HepG2 (cell line): ENCODE measurements around the gene POU2F1. TPM values are rescaled to one million over a fixed set of nuclear protein-coding genes. Genes with fewer than 3 reads are reported as not detected.

Source experiments
- ATF1 ChIP-seq: IDR thresholded peaks from 2 replicates; pipeline ENCODE4 v1.6.1; 2016; ENCODE audit warnings: mild to moderate bottlenecking, control low read depth
- ATF7-NPFF ChIP-seq: sonication (generic); formaldehyde crosslinking; IDR thresholded peaks from 2 replicates; pipeline ENCODE4 v1.8.1; 2023; ENCODE audit warnings: mild to moderate bottlenecking, low read depth, missing genetic modification reagents, moderate library complexity
- CCAR2 ChIP-seq: fragments of 200-400 bp; formaldehyde crosslinking; optimal IDR thresholded peaks from 2 replicates; pipeline ENCODE3; 2018; ENCODE audit warnings: low read depth, mild to moderate bottlenecking, low read length, moderate library complexity
- EEA1 ChIP-seq: sonication (generic); formaldehyde crosslinking; IDR thresholded peaks from 2 replicates; pipeline ENCODE4 v1.5.1; 2020; ENCODE audit warnings: mild to moderate bottlenecking, missing genetic modification reagents, borderline replicate concordance
- ELF3 ChIP-seq: IDR thresholded peaks from 2 replicates; pipeline ENCODE4 v1.6.1; 2016; ENCODE audit warnings: missing genetic modification reagents, missing compliant biosample characterization
- ERF ChIP-seq: IDR thresholded peaks from 2 replicates; pipeline ENCODE4 v1.6.1; 2018; ENCODE audit warnings: missing biosample characterization, missing genetic modification reagents
- FLYWCH1 ChIP-seq: sonication (generic); formaldehyde crosslinking; IDR thresholded peaks from 2 replicates; pipeline ENCODE4 v1.8.1; 2023; ENCODE audit warnings: mild to moderate bottlenecking, missing genetic modification reagents
- HNRNPK ChIP-seq: fragments of 200-400 bp; formaldehyde crosslinking; IDR thresholded peaks from 2 replicates; pipeline ENCODE4 v1.6.1; 2018; ENCODE audit warnings: low read length, low read depth, moderate library complexity, mild to moderate bottlenecking; ENCODE audit not compliant: poor library complexity, severe bottlenecking
- MTA1 ChIP-seq: sonication (generic); formaldehyde crosslinking; IDR thresholded peaks from 2 replicates; pipeline ENCODE4 v1.4.0; 2020; ENCODE audit warnings: missing genetic modification reagents, mild to moderate bottlenecking, borderline replicate concordance
- MTF2 ChIP-seq: sonication (generic); formaldehyde crosslinking; IDR thresholded peaks from 2 replicates; pipeline ENCODE4 v1.5.0; 2020; ENCODE audit warnings: missing genetic modification reagents, borderline replicate concordance
- NR1H2 ChIP-seq: sonication (generic); formaldehyde crosslinking; IDR thresholded peaks from 2 replicates; pipeline ENCODE4 v1.8.1; 2022; ENCODE audit warnings: low read depth, missing genetic modification reagents, borderline replicate concordance
- SOX13 ChIP-seq, 3 experiments: fragments of 450-650 bp in 1 of 3; sonication (generic) in 1 of 3; formaldehyde crosslinking in 1 of 3; IDR thresholded peaks in 2 of 3; conservative IDR thresholded peaks in 1 of 3; 2 replicates each; pipeline versions ENCODE4 v1.5.0 to v1.6.1; 2016 to 2020; ENCODE audit warnings: antibody characterized with exemption in 1 of 3, mild to moderate bottlenecking in 1 of 3, missing compliant biosample characterization in 1 of 3, missing genetic modification reagents in 1 of 3, moderate library complexity in 1 of 3
- ZC3H13 ChIP-seq: sonication (generic); formaldehyde crosslinking; IDR thresholded peaks from 2 replicates; pipeline ENCODE4 v1.8.1; 2023; ENCODE audit warnings: mild to moderate bottlenecking, missing genetic modification reagents, moderate library complexity
- ZFP36L1 ChIP-seq: sonication (generic); formaldehyde crosslinking; IDR thresholded peaks from 2 replicates; pipeline ENCODE4 v1.8.0; 2022; ENCODE audit warnings: mild to moderate bottlenecking, missing genetic modification reagents, moderate library complexity
- ZNF124 ChIP-seq: sonication (generic); formaldehyde crosslinking; IDR thresholded peaks from 2 replicates; pipeline ENCODE4 v1.4.0; 2020; ENCODE audit warnings: missing genetic modification reagents
- ZNF224 ChIP-seq: sonication (generic); formaldehyde crosslinking; IDR thresholded peaks from 2 replicates; pipeline ENCODE4 v1.5.0; 2020; ENCODE audit warnings: mild to moderate bottlenecking, missing genetic modification reagents
- polyA plus RNA-seq, 8 experiments: library from polyadenylated mRNA; depleted of rRNA in 3 of 8; stranded (reverse) in 7 of 8; unstranded in 1 of 8; fragments of >200 nt; fragmentation: Illumina TruSeq in 4 of 8; extraction: Trizol in 4 of 8; gene quantifications; 2 replicates each; pipeline versions ENCODE4 v1.2.1 to v1.2.3, GENCODE V29; 2011 to 2016; ENCODE audit warnings: low read depth in 4 of 8, missing spikeins in 1 of 8, mixed read lengths in 1 of 8; ENCODE audit not compliant: insufficient read depth in 1 of 8
- total RNA-seq, 5 experiments: library from RNA; depleted of rRNA; stranded (reverse); fragments of >200 nt; fragmentation: Illumina TruSeq; extraction: Trizol; gene quantifications; 2 replicates each; pipeline ENCODE4 v1.2.3, GENCODE V29; 2016; ENCODE audit warnings: low read depth in 1 of 5
- TF ChIP-seq, protein P1 (sequence below): sonication (generic); formaldehyde crosslinking; IDR thresholded peaks from 2 replicates; pipeline ENCODE4 v1.4.0; 2020; ENCODE audit warnings: missing genetic modification reagents
- TF ChIP-seq, protein P2 (sequence below): sonication (generic); formaldehyde crosslinking; IDR thresholded peaks from 2 replicates; pipeline ENCODE4 v1.4.0; 2020; ENCODE audit warnings: missing genetic modification reagents; ENCODE audit errors: not compliant biosample characterization
- TF ChIP-seq, protein P3 (sequence below): sonication (generic); formaldehyde crosslinking; IDR thresholded peaks from 2 replicates; pipeline ENCODE4 v1.4.0; 2020; ENCODE audit warnings: missing genetic modification reagents
- TF ChIP-seq, protein P4 (sequence below): sonication (generic); formaldehyde crosslinking; IDR thresholded peaks from 2 replicates; pipeline ENCODE4 v1.4.0; 2020; ENCODE audit warnings: missing genetic modification reagents

Gene POU2F1
- total and polyA plus RNA-seq, 2 of the 13 experiments (the other 11 are each of a cell fraction or from before 2014, with no cell fraction given) = 10.2 to 13.0 TPM

DNA sequence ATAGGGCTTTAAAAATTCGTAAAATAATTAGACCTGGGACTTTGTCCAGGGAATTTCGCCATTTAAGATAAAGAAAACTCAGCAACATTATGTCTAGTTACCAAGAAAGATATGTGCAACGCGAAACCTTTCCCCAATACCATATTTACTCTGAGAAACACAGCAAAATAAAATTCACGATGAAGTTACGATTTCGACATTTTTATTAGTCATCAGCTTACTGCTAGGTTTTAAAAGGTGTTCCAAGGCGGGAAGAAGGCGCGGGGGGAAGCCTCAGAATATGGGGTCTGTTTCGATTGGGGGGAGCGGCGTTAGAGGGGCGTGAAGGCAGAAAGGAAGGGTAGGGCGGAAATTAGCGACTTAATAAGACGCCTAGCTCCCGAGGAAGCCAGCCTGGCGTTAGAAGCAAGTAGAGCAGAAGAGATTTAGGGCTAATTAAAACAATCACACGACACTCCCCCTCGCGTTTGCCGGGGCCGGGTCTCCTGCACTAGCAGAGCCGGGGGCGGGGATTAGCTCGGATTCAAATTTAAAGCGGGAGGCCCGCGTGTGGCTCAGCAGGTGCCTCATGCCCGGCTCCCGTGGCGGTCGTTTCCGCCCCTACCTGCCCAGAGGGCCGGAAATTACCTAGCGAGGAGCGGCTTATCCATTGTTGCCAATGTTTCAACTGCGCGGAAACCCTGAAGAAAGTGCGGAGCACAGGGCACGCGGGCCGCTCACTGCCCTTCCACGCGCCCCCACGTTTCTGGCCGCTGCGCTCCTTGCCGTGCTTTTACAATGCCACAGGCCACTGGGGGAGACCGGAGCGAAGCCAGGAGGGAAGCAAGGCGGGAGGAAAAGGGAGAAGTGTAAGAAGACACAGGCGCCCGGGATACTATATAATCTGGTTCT, 795 bp upstream of the POU2F1 start (continued):
- TF ChIP-seq, protein P1, sequence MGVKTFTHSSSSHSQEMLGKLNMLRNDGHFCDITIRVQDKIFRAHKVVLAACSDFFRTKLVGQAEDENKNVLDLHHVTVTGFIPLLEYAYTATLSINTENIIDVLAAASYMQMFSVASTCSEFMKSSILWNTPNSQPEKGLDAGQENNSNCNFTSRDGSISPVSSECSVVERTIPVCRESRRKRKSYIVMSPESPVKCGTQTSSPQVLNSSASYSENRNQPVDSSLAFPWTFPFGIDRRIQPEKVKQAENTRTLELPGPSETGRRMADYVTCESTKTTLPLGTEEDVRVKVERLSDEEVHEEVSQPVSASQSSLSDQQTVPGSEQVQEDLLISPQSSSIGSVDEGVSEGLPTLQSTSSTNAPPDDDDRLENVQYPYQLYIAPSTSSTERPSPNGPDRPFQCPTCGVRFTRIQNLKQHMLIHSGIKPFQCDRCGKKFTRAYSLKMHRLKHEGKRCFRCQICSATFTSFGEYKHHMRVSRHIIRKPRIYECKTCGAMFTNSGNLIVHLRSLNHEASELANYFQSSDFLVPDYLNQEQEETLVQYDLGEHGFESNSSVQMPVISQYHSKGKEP (CRISPR knock-in tag) = no peak
- TF ChIP-seq ZFP36L1 (peak; percentile 93), ELF3 (CRISPR knock-in tag) (peak; percentile 35), MTA1 (CRISPR knock-in tag) (peak; percentile 65; the same call in 1 of the 2 replicates), ZC3H13 (peak; percentile 97), ATF1 (CRISPR knock-in tag) (no peak), ERF (CRISPR knock-in tag) (0 out of 2 replicates have a peak, but pooled peaks have one; percentile 40), MTF2 (CRISPR knock-in tag) (no peak), SOX13 (IDR thresholded peaks at IDR 0.05) (no peak), SOX13 (CRISPR knock-in tag; conservative IDR thresholded peaks at IDR 0.05 in 1 of 2, IDR thresholded peaks at IDR 0.05 in 1 of 2) (0 out of 4 replicates have a peak, but pooled peaks of 1 of the 2 experiments have one; percentile 20), HNRNPK (no peak), ZNF224 (CRISPR knock-in tag) (peak; percentile 82; the same call in 1 of the 2 replicates), FLYWCH1 (0 out of 2 replicates have a peak, but pooled peaks have one; percentile 48), ZNF124 (CRISPR knock-in tag) (peak; percentile 44; the same call in 1 of the 2 replicates), EEA1 (CRISPR knock-in tag) (no peak), CCAR2 (no peak), NR1H2 (no peak), ATF7-NPFF (CRISPR knock-in tag) (0 out of 2 replicates have a peak, but pooled peaks have one; percentile 52)
- TF ChIP-seq, protein P2, sequence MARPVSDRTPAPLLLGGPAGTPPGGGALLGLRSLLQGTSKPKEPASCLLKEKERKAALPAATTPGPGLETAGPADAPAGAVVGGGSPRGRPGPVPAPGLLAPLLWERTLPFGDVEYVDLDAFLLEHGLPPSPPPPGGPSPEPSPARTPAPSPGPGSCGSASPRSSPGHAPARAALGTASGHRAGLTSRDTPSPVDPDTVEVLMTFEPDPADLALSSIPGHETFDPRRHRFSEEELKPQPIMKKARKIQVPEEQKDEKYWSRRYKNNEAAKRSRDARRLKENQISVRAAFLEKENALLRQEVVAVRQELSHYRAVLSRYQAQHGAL (CRISPR knock-in tag) = peak; percentile 25
- TF ChIP-seq, protein P3, sequence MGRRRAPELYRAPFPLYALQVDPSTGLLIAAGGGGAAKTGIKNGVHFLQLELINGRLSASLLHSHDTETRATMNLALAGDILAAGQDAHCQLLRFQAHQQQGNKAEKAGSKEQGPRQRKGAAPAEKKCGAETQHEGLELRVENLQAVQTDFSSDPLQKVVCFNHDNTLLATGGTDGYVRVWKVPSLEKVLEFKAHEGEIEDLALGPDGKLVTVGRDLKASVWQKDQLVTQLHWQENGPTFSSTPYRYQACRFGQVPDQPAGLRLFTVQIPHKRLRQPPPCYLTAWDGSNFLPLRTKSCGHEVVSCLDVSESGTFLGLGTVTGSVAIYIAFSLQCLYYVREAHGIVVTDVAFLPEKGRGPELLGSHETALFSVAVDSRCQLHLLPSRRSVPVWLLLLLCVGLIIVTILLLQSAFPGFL (CRISPR knock-in tag) = no peak
- TF ChIP-seq, protein P4, sequence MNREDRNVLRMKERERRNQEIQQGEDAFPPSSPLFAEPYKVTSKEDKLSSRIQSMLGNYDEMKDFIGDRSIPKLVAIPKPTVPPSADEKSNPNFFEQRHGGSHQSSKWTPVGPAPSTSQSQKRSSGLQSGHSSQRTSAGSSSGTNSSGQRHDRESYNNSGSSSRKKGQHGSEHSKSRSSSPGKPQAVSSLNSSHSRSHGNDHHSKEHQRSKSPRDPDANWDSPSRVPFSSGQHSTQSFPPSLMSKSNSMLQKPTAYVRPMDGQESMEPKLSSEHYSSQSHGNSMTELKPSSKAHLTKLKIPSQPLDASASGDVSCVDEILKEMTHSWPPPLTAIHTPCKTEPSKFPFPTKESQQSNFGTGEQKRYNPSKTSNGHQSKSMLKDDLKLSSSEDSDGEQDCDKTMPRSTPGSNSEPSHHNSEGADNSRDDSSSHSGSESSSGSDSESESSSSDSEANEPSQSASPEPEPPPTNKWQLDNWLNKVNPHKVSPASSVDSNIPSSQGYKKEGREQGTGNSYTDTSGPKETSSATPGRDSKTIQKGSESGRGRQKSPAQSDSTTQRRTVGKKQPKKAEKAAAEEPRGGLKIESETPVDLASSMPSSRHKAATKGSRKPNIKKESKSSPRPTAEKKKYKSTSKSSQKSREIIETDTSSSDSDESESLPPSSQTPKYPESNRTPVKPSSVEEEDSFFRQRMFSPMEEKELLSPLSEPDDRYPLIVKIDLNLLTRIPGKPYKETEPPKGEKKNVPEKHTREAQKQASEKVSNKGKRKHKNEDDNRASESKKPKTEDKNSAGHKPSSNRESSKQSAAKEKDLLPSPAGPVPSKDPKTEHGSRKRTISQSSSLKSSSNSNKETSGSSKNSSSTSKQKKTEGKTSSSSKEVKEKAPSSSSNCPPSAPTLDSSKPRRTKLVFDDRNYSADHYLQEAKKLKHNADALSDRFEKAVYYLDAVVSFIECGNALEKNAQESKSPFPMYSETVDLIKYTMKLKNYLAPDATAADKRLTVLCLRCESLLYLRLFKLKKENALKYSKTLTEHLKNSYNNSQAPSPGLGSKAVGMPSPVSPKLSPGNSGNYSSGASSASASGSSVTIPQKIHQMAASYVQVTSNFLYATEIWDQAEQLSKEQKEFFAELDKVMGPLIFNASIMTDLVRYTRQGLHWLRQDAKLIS (CRISPR knock-in tag) = no peak
